SH-SY5Y (cell line): ENCODE results near the gene HACL1.

Source experiments
- GATA2 ChIP-seq: IDR thresholded peaks from 2 replicates; pipeline ENCODE4 v1.6.1; 2011; ENCODE audit warnings: mild to moderate bottlenecking, low read depth, low read length
- GATA3 ChIP-seq: IDR thresholded peaks from 2 replicates; pipeline ENCODE4 v1.6.1; 2011; ENCODE audit warnings: low read depth, mild to moderate bottlenecking, low read length, moderate library complexity

DNA sequence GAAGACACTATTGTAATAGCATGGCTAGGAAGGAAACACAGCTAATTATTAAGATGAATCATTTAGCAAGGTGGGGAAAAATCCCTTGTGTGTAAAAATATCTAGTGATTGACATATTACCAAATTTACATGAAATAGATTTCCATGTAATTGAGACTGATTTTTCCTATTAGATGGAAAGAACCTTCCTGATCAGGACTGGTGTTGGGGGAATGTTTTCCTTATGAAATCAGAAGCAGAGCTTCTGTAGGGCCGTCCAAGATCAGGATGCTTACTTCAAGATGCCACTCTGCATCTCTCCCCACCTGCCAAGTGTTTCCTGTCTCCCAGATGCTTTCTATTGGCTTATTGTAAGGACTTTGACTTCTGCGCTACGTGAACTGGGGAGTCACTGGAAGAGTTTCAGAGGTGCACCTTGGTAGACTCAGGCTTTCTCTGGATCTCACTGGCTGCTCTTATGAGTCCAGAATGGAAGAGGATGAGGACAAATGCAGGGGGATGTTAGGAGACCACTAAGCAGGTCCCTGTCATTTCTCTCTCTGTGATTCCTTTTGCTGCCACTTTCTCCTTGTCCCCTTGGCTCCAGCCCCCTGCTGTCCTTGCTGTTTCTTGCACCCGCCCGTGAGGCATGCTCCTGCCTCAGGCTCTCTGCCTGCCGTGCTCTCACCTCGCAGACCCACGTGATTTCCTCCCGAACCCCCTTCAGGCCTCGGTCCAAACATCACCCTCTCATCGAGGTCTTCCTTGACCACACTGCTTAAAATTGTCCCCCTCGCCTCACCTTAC is 30.2 kb upstream of the HACL1 start:
- TF ChIP-seq GATA2 (no peak), GATA3 (no peak)
